Mesendoderm (in vitro differentiated cells): Measurements from ENCODE around the gene IGLON5.

ENCODE experiments used
- DNase-seq: peaks from one replicate; pipeline ENCODE4 v3.0.0; 2013
- H2AK5ac ChIP-seq: 2 replicates; pipeline ENCODE4 v1.6.1; 2013; ENCODE audit warnings: low read length, inconsistent platforms
- H2BK120ac ChIP-seq: 2 replicates; pipeline ENCODE4 v1.6.1; 2013; ENCODE audit warnings: low read depth, mild to moderate bottlenecking, low read length, moderate library complexity, mixed read lengths
- H2BK15ac ChIP-seq: replicated peaks from 2 replicates; pipeline ENCODE4 v1.6.1; 2013; ENCODE audit warnings: low read depth, mild to moderate bottlenecking, moderate library complexity
- H2BK5ac ChIP-seq: 2 replicates; pipeline ENCODE4 v1.6.1; 2013; ENCODE audit warnings: low read length, inconsistent platforms
- H3K18ac ChIP-seq: 2 replicates; pipeline ENCODE4 v1.6.1; 2013; ENCODE audit warnings: mild to moderate bottlenecking, low read length, mixed read lengths
- H3K23ac ChIP-seq: one replicate; pipeline ENCODE4 v1.6.1; 2013; ENCODE audit warnings: low read length
- H3K27ac ChIP-seq: 2 replicates; pipeline ENCODE4 v1.5.1; 2013; ENCODE audit warnings: low read depth, mild to moderate bottlenecking, inconsistent platforms, low read length, moderate library complexity
- H3K27me3 ChIP-seq: 2 replicates; pipeline ENCODE4 v1.6.1; 2013; ENCODE audit warnings: low read length, control low read depth, mild to moderate bottlenecking, inconsistent platforms; ENCODE audit not compliant: insufficient read depth, poor library complexity
- H3K36me3 ChIP-seq: 2 replicates; pipeline ENCODE4 v1.6.1; 2013; ENCODE audit warnings: low read length, inconsistent platforms; ENCODE audit not compliant: control insufficient read depth, insufficient read depth
- H3K4ac ChIP-seq: one replicate; pipeline ENCODE4 v1.6.1; 2013; ENCODE audit warnings: low read depth, mild to moderate bottlenecking, low read length, moderate library complexity
- H3K4me1 ChIP-seq: 2 replicates; pipeline ENCODE4 v1.6.1; 2013; ENCODE audit warnings: low read depth, low read length, inconsistent platforms; ENCODE audit not compliant: control insufficient read depth
- H3K4me2 ChIP-seq: 2 replicates; pipeline ENCODE4 v1.6.1; 2013; ENCODE audit warnings: low read length
- H3K4me3 ChIP-seq: 2 replicates; pipeline ENCODE4 v1.5.1; 2013; ENCODE audit warnings: mild to moderate bottlenecking, low read length
- H3K56ac ChIP-seq: one replicate; pipeline ENCODE4 v1.6.1; 2013; ENCODE audit warnings: low read length
- H3K79me1 ChIP-seq: 2 replicates; pipeline ENCODE4 v1.6.1; 2013; ENCODE audit warnings: low read length, inconsistent platforms
- H3K79me2 ChIP-seq: 2 replicates; pipeline ENCODE4 v1.6.1; 2013; ENCODE audit warnings: mild to moderate bottlenecking, low read length; ENCODE audit not compliant: control insufficient read depth, insufficient read depth
- H3K9ac ChIP-seq: 2 replicates; pipeline ENCODE4 v1.6.1; 2013; ENCODE audit warnings: low read length, inconsistent platforms
- H4K5ac ChIP-seq: one replicate; pipeline ENCODE4 v1.6.1; 2013; ENCODE audit warnings: low read length
- H4K8ac ChIP-seq: one replicate; pipeline ENCODE4 v1.6.1; 2013; ENCODE audit warnings: low read depth, mild to moderate bottlenecking, control low read depth, low read length, moderate library complexity
- WGBS: extraction: QIAGEN DNeasy Blood & Tissue Kit; methylation state at CpG from one replicate; pipeline ENCODE4 v1.1.7; 2013; ENCODE audit warnings: low lambda C conversion rate, missing lambda C conversion rate; ENCODE audit not compliant: insufficient coverage; ENCODE audit errors: extremely low coverage; 5-methylcytosine and 5-hydroxymethylcytosine counted together

IGLON5 gene

GRCh38 chr19:51337861-51338562 lies 26.6 kb downstream of the IGLON5 start:
- Histone ChIP-seq H3K79me2 (no peaks in the 10 kb centered on the region), H3K4me3 (no peak overlapping the region), H3K56ac (peak overlapping the region; percentile 92), H3K4me1 (peaks cover 3% of the 10 kb centered on the region), H3K9ac (peak overlapping the region; percentile 61), H4K5ac (no peak overlapping the region), H2BK120ac (no peak overlapping the region), H2AK5ac (no peak overlapping the region), H3K36me3 (no peaks in the 10 kb centered on the region), H3K4ac (no peak overlapping the region), H3K27ac (no peak overlapping the region), H3K27me3 (no peaks in the 10 kb centered on the region), H3K18ac (no peak overlapping the region), H3K79me1 (no peaks in the 10 kb centered on the region), H3K23ac (no peak overlapping the region), H2BK15ac (no peak overlapping the region), H3K4me2 (no peak overlapping the region), H2BK5ac (no peak overlapping the region), H4K8ac (no peak overlapping the region)
- DNase-seq: no peak
- WGBS: no CpG with 5 or more reads among the region's 19 CpGs

GRCh38 chr19:51338563-51339312 lies 27.3 kb downstream of the IGLON5 start:
- H4K8ac ChIP-seq: no peak overlapping the region
- peak overlapping the region; percentile 76 for H3K4me3 ChIP-seq
- H3K23ac ChIP-seq: no peak overlapping the region
- no peak overlapping the region for H4K5ac ChIP-seq
- H3K56ac ChIP-seq: peak overlapping the region; percentile 92
- peak overlapping the region; percentile 32 for H3K27ac ChIP-seq
- H3K79me2 ChIP-seq: no peaks in the 10 kb centered on the region
- WGBS: no CpG with 5 or more reads among the region's 43 CpGs
- H3K4me2 ChIP-seq: peak overlapping the region; percentile 98
- no peak overlapping the region for H2BK15ac ChIP-seq
- peak; percentile 89 for DNase-seq
- no peak overlapping the region for H2BK120ac ChIP-seq
- H3K4me1 ChIP-seq: peaks cover 5% of the 10 kb centered on the region
- H3K9ac ChIP-seq: peak overlapping the region; percentile 74
- H3K27me3 ChIP-seq: no peaks in the 10 kb centered on the region
- no peaks in the 10 kb centered on the region for H3K36me3 ChIP-seq
- no peak overlapping the region for H3K18ac ChIP-seq
- H3K79me1 ChIP-seq: no peaks in the 10 kb centered on the region
- no peak overlapping the region for H2BK5ac ChIP-seq
- no peak overlapping the region for H3K4ac ChIP-seq
- no peak overlapping the region for H2AK5ac ChIP-seq

GRCh38 chr19:51339313-51339686 lies 27.9 kb downstream of the IGLON5 start:
- Histone ChIP-seq H2BK15ac (no peak overlapping the region), H3K36me3 (no peaks in the 10 kb centered on the region), H2BK5ac (no peak overlapping the region), H3K4me2 (peak overlapping the region; percentile 98), H2BK120ac (no peak overlapping the region), H2AK5ac (no peak overlapping the region), H3K27ac (peak overlapping the region; percentile 32), H3K79me2 (no peaks in the 10 kb centered on the region), H3K56ac (peak overlapping the region; percentile 92), H3K27me3 (no peaks in the 10 kb centered on the region), H4K8ac (no peak overlapping the region), H3K4me1 (peaks cover 5% of the 10 kb centered on the region), H3K9ac (peak overlapping the region; percentile 74), H3K23ac (no peak overlapping the region), H3K4me3 (peak overlapping the region; percentile 76), H3K79me1 (no peaks in the 10 kb centered on the region), H3K4ac (no peak overlapping the region), H3K18ac (no peak overlapping the region), H4K5ac (no peak overlapping the region)
- WGBS: no CpG with 5 or more reads among the region's 10 CpGs
- peak; percentile 91 for DNase-seq

- Histone ChIP-seq H3K56ac (peak overlapping the region; percentile 93), H3K79me2 (no peaks in the 10 kb centered on the region), H3K27me3 (no peaks in the 10 kb centered on the region), H3K79me1 (no peaks in the 10 kb centered on the region), H3K27ac (no peak overlapping the region), H3K4me1 (peaks cover 5% of the 10 kb centered on the region), H3K23ac (peak overlapping the region; percentile 24), H2BK5ac (no peak overlapping the region), H3K4ac (no peak overlapping the region), H3K4me3 (peak overlapping the region; percentile 76), H3K36me3 (no peaks in the 10 kb centered on the region), H3K4me2 (peak overlapping the region; percentile 98), H2AK5ac (no peak overlapping the region), H2BK120ac (no peak overlapping the region), H3K9ac (peak overlapping the region; percentile 74), H3K18ac (peak overlapping the region; percentile 73), H2BK15ac (no peak overlapping the region), H4K8ac (no peak overlapping the region), H4K5ac (no peak overlapping the region)
- peak; percentile 99 for DNase-seq
- no CpG with 5 or more reads among the region's 107 CpGs for WGBS
Measured at GRCh38 chr19:51339687-51340656, 28.5 kb downstream of the IGLON5 start.

- Histone ChIP-seq H3K27ac (no peak overlapping the region), H3K56ac (peak overlapping the region; percentile 5), H4K5ac (no peak overlapping the region), H3K9ac (no peak overlapping the region), H2BK15ac (no peak overlapping the region), H2BK5ac (no peak overlapping the region), H3K79me1 (no peaks in the 10 kb centered on the region), H3K18ac (no peak overlapping the region), H3K27me3 (no peaks in the 10 kb centered on the region), H2AK5ac (no peak overlapping the region), H3K36me3 (no peaks in the 10 kb centered on the region), H3K4me2 (no peak overlapping the region), H3K4me1 (peaks cover 5% of the 10 kb centered on the region), H2BK120ac (no peak overlapping the region), H3K4ac (no peak overlapping the region), H3K79me2 (no peaks in the 10 kb centered on the region), H4K8ac (no peak overlapping the region), H3K4me3 (no peak overlapping the region), H3K23ac (no peak overlapping the region)
- WGBS: no CpG with 5 or more reads among the region's 18 CpGs
- DNase-seq: no peak
Measured at GRCh38 chr19:51341066-51341465, 29.6 kb downstream of the IGLON5 start.
